ENCODE data around the gene REEP1. TPM values are rescaled to one million over a fixed set of nuclear protein-coding genes. Genes with fewer than 3 reads are reported as not detected.

Gene REEP1
- total RNA-seq, 6 experiments from 2014 or later = 0.61 to 1.8 (median 0.85) TPM

DNA sequence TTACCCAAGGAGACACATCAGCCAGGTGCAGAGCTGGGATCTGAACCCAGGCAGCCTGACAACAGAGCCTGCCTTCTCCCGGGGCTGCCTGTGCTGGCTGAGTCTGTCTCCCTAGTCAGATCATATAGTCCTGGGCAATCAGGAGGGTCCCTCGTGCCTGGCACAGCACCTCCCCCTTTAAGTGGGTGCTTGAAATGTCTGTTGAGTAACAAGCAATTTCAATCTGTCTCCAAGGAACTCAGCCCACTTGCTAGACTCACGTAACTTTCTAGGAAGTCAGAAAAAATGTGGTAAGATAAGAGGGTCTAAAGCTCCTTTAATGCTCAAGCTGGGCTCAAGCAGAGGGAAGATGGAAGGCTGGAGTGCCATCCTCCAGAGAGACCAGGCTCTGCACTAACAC lies 51.9 kb downstream of the REEP1 start:
- Histone ChIP-seq H3K36me3 (no peaks in the 10 kb centered on the region), H3K27ac (no peak overlapping the region), H3K27me3 (no peaks in the 10 kb centered on the region), H3K9me3 (no peaks in the 10 kb centered on the region), H3K4me3 (no peak overlapping the region), H3K4me1 (no peaks in the 10 kb centered on the region)
- ATAC-seq (no peak), DNase-seq (no peak)
- intact Hi-C loops (cut with DNase I) = no loop called here
- TF ChIP-seq, protein P1, sequence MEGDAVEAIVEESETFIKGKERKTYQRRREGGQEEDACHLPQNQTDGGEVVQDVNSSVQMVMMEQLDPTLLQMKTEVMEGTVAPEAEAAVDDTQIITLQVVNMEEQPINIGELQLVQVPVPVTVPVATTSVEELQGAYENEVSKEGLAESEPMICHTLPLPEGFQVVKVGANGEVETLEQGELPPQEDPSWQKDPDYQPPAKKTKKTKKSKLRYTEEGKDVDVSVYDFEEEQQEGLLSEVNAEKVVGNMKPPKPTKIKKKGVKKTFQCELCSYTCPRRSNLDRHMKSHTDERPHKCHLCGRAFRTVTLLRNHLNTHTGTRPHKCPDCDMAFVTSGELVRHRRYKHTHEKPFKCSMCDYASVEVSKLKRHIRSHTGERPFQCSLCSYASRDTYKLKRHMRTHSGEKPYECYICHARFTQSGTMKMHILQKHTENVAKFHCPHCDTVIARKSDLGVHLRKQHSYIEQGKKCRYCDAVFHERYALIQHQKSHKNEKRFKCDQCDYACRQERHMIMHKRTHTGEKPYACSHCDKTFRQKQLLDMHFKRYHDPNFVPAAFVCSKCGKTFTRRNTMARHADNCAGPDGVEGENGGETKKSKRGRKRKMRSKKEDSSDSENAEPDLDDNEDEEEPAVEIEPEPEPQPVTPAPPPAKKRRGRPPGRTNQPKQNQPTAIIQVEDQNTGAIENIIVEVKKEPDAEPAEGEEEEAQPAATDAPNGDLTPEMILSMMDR (IDR thresholded peaks at IDR 0.05) = no peak
- TF ChIP-seq POLR2A (IDR thresholded peaks at IDR 0.05) = no peak
- WGBS (ENCODE audit: insufficient coverage, low coverage, low lambda C conversion rate, missing lambda C conversion rate) = 72% methylated on average over 3 of the region's 3 CpGs

DNA sequence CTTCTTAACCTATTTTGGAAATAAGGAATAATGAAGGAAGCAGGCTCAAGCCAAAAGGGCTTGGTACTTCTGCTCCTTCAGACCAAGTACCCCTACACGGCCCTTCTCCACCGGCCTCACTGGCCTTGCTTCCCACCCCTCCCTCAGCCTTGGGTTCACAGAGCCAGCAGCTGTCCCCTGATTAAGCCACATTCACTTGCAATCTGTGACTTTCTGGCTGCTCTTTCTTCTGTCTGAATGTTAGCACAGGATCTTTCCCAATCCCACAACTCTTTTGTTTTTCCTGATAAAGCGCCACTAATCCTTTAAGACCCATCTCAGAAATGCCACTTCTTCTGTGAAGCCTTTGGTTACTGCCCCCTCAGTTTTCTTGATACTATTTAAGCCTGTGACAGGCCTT lies 52.4 kb downstream of the REEP1 start:
- H3K27ac ChIP-seq = no peak overlapping the region
- ATAC-seq (no peak), DNase-seq (no peak)
- no peaks in the 10 kb centered on the region for H3K4me1 ChIP-seq
- no peaks in the 10 kb centered on the region for H3K36me3 ChIP-seq
- TF ChIP-seq, protein P1 (IDR thresholded peaks at IDR 0.05) = no peak
- no peak for TF ChIP-seq POLR2A (IDR thresholded peaks at IDR 0.05)
- no peak overlapping the region for H3K4me3 ChIP-seq
- 93% methylated on average over 1 of the region's 3 CpGs for WGBS (ENCODE audit: insufficient coverage, low coverage, low lambda C conversion rate, missing lambda C conversion rate)
- intact Hi-C loops (cut with DNase I) = no loop called here
- H3K27me3 ChIP-seq = no peaks in the 10 kb centered on the region
- no peaks in the 10 kb centered on the region for H3K9me3 ChIP-seq

DNA sequence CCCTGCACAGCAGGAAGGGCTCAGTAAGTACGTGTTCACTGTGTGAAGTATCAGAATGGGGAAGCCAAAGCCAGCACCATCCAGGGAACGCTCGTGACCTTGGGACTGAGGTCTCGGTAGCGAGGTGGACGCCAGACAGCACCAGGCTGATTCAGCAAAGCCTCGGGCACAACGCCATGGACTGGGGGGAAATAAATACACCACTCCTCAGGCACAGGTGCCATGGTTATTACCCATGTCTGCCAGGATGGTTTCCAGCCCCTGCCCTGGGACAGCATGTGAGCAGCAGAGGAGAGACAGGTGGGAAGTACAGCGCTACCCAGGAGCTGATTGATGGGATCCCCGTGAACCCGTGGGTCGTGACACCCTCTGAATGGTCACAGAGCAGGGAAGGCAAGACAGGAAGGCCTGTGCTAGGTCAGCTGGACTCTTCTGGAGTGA lies 53.0 kb downstream of the REEP1 start:
- DNase-seq = no peak
- WGBS (ENCODE audit: insufficient coverage, low coverage, low lambda C conversion rate, missing lambda C conversion rate) = 58% methylated on average over 11 of the region's 12 CpGs
- TF ChIP-seq POLR2A (IDR thresholded peaks at IDR 0.05) = no peak
- TF ChIP-seq, protein P1 (IDR thresholded peaks at IDR 0.05) = no peak
- intact Hi-C loops (cut with DNase I) = no loop called here
- peak; percentile 35 to 57 (median 41) for ATAC-seq
- H3K9me3 ChIP-seq = no peaks in the 10 kb centered on the region
- H3K4me3 ChIP-seq = no peak overlapping the region
- no peaks in the 10 kb centered on the region for H3K4me1 ChIP-seq
- no peak overlapping the region for H3K27ac ChIP-seq
- no peaks in the 10 kb centered on the region for H3K36me3 ChIP-seq
- no peaks in the 10 kb centered on the region for H3K27me3 ChIP-seq

DNA sequence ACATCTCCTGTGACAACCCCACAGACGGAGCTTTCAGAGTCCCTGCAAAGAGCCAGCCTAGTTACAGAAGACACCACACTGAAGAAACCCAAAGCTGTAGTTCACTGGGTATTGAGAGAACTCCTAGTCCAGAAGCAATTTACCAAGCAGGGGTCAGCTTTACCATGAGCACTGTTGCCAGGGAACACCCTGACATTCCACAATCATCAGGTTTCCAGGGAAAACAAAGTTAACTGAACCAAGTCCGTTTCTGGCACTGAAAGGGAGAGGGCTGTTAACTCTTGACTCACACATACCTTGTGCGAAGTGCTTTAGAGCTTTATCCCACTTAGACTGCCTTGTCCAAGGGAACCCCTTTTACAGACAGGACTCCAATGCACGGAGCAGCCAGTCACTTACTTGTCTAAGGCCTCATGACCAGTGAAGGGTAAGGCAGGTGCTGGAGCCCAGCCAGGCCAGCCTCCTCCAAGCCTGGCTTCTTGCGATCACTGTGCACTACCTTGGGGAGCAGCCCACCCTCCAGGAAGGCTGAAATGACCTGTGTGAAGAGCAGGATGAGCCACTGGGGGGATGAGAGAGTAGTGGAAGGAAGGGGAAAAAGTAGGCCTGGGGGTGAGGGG lies 53.9 kb downstream of the REEP1 start:
- Histone ChIP-seq H3K4me3 (no peak overlapping the region), H3K4me1 (no peaks in the 10 kb centered on the region), H3K9me3 (no peaks in the 10 kb centered on the region), H3K27me3 (no peaks in the 10 kb centered on the region), H3K36me3 (no peaks in the 10 kb centered on the region), H3K27ac (no peak overlapping the region)
- ATAC-seq (no peak), DNase-seq (no peak)
- TF ChIP-seq POLR2A (IDR thresholded peaks at IDR 0.05) = no peak
- TF ChIP-seq, protein P1 (IDR thresholded peaks at IDR 0.05) = no peak
- intact Hi-C loops (cut with DNase I) = no loop called here
- WGBS (ENCODE audit: insufficient coverage, low coverage, low lambda C conversion rate, missing lambda C conversion rate) = 73% methylated on average over 4 of the region's 5 CpGs
